ENCODE results near the gene NELFB.

DNA sequence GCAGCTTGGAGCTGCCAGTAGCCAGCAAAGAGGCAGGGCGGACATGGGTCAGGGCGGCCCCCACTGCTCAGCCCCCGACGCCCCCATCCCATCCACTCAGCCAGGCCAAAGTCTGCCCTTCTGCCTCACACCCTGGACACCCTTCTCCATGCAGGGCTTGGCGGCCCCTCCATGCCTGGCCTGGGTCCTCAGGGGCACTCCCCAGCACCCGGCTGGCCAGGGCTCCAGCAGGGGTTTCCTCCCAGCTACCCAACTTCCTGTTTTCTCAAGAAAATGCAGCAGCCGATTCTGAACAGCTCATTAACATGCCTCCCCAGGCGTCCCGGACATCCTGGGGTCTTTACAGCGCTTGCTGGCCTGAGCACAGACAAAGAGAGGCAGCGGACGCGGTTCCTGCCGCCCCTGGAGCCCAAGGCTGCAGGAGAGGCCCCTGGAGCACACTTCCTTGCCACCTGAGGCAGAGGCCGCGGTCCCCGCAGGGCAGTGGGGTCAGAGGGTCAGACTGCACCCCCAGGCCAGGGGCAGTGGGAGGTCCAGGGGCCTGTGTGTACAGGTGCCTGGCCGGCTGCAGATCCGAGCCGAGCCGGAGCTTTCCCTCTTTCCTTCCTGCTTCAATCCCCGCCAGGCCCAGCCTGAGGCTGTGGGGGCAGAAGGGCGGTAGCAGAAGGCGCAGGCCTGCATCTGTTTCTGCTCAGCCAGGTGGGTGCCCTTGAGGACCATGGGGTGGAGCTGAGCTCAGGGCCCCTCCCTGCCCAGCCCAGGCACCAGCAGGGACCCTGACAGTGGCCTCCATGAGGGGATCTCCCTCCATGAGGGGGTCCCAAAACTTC is 65.6 kb downstream of the NELFB start:
- TF ChIP-seq, protein P1, sequence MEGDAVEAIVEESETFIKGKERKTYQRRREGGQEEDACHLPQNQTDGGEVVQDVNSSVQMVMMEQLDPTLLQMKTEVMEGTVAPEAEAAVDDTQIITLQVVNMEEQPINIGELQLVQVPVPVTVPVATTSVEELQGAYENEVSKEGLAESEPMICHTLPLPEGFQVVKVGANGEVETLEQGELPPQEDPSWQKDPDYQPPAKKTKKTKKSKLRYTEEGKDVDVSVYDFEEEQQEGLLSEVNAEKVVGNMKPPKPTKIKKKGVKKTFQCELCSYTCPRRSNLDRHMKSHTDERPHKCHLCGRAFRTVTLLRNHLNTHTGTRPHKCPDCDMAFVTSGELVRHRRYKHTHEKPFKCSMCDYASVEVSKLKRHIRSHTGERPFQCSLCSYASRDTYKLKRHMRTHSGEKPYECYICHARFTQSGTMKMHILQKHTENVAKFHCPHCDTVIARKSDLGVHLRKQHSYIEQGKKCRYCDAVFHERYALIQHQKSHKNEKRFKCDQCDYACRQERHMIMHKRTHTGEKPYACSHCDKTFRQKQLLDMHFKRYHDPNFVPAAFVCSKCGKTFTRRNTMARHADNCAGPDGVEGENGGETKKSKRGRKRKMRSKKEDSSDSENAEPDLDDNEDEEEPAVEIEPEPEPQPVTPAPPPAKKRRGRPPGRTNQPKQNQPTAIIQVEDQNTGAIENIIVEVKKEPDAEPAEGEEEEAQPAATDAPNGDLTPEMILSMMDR (IDR thresholded peaks at IDR 0.05): no peak
- no peak for TF ChIP-seq POLR2A (IDR thresholded peaks at IDR 0.05)

All from testis (tissue), 2 donors.